HPDE6-E6E7 (cell line): ENCODE measurements around the gene CXCL8.
"Not testable (repeated sequence)": the region's sequence is repeated elsewhere in the genome, so short reads cannot be mapped to it uniquely, and the experiment has no call there.

Source experiments
- DNase-seq: peaks from one replicate; pipeline ENCODE4 v3.0.0; 2011; ENCODE audit warnings: missing footprints; ENCODE audit errors: extremely low spot score

CXCL8 gene

DNA sequence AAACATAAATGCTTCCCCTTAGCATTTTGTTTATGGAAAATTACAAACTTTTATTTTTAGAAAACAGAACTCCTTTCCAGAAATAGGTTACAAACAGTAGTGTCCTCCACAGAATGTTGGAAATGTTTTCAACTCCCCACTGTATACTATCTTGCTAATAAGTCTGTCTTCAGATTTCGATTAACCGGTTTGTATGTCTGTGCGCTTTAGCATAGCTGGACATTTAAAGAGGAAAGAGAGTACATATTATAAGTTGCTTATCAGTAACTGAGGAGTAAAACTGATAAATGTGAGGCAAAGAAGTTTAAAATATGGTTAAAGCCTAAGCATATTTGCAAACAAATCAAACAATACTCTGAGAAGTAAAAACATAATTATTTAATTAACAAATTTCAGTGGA lies 3.4 kb downstream of the CXCL8 start:
- no peak for DNase-seq

DNA sequence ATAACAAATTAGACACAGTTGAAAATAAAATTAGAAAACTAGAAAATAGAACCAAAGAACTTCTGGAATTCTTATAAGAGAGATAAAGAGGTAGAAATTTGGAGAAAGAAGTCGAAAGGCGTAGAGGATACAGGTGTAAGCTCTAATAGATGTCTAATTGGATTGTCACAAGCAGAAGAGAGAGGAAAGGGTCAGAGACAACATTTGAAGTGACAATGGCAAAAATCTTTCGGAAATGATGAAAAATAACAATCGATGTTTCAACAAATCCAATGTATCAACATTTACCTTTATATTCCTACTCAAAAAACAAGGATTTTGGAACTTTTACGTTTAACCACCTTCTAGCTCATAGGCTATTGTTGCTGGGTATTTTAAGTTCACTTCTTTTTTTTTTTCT lies 3.8 kb downstream of the CXCL8 start:
- no peak for DNase-seq

DNA sequence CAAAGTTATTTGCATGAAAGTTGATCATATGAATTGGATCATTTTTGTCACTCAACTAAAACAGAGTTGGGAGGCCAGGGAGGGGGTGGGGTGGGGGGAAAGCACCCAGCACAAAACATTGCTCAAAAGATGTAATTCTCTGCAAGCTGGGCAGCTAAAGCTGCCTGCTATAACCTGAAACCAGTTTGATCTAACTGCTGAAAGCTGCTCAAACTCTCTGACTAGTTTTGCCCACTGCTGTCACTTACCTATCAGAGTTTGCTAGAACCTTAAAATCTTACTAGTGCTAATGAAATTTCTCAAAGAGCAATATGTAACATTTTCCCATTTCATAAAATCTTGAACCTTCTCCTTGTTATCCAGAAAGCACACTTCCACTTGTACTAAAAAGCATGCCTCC lies 10.4 kb downstream of the CXCL8 start:
- no peak for DNase-seq

DNA sequence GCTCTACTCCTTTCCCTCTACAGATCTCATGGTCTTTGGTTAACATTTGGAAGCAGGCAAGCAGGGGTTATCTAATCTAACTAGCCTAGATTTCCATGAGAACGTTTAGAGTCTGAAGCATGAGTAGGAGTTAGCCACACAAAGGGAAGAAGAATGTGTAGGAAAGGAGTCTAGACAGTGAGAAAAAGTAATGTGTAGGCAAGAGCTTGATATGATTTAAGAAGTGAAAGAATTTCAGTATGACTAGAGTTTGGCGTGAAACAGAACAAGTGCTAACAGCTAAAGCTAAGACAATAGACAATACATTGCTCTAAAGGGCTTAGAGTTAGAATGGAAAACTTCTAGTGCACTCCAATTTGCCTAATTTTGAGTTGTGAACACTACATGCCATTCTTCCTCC lies 10.8 kb downstream of the CXCL8 start:
- DNase-seq: no peak

DNA sequence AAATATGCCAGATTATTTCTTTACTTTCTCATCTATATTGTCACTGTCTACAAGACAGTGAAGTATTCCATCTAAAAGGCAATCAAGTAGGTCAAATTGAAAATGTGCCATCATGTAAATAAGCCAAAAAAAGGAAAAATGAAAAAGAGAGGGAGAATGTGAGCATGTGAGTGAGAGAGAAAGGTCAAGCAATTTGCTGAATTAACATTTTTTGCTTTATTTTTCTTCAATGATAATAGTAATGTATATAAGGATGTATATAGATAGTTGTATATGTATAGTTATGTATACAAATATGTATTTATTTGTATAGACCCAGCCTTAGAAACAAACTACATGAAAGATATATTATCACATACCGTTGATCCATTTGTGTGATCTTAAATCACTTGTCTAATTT lies 11.5 kb downstream of the CXCL8 start:
- DNase-seq: no peak

DNA sequence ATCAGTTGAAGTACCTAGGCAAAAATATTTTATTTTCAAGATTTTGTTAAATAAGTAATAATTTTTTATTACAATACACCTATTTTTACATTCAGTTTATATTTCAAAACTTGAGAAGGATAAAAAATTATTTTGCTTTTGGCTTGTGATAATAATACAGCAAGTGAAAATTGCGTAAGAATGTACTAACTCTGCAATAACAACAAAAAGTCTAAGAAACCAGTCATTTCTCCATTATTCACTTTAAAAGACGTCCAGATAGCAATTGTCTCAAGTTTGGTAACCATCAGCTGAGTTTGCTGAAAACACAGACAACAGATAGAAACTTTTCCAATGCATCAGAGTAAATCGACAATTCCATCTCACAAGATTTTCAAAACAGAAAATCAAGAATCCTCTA lies 12.1 kb downstream of the CXCL8 start:
- no peak for DNase-seq

DNA sequence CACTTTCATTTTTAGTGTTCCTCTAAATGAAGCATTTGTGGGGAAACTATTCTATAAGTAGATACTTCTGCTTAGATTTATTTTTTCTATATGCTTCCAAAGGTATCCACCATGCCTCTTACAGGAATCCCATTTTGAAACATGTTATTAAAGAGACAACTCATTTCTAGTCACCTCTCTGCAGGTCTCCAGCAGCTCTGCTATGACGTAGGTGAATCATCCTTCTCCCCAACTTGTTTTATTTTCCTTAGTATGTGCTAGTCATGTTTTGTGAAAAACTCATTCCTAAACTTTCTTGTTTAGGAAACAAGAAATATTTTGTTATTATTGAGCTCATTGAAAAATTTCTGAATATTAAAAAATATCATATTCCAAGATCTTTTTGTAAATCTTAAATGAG lies 12.8 kb downstream of the CXCL8 start:
- no peak for DNase-seq

DNA sequence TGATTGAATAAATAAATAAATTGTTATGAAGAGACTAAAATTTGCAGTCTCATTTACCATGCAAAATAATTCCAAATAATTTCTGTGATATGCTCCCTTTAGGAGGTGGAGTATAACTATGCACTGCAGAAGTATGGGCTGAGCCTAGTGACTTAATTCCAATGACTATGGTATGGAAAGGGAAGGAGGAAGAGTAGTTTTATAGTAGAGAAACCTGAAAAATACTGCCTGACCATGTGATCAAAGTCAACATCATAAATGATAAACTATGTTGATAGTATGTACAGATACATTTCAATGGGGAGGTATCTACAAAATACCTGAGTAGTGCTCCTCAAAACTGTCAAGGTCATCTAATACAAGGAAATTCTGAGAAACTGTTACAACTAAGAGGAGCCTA lies 14.6 kb downstream of the CXCL8 start:
- no peak for DNase-seq

DNA sequence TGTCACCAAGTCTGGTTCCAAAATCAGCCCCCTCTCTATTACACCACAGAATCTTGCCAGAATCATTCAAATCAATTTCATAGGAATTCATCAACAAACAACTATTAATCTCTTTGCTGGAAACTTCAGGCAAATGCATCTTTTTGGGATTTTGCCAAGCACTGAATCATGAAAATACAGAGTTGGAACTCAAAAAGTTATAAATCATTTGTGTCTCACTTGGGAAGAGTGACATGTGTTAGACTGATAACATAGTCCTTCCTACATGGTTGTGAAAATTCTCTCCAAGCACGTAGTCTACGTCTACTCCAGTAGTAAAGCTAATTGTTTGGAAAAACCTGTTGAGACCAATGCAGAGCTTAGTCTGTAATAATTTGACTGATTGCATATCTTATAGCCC lies 19.0 kb downstream of the CXCL8 start:
- DNase-seq: no peak

DNA sequence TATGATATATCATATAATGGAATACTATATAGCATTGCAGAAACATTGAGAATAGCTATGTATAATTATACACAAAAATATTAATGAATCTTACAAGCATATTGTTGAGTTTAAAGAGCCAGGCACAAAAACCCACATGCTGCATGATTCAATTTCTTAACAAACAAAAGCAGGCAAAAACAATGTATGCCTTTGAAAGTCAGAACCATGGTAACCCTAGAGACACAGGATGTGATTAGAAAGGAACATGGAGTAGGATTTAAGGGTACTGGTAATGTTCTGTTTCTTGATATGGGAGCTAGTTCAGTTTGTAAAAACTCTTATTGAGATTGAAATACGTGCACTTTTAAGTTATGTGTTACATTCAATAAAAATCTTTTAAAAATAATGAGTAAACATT lies 21.5 kb downstream of the CXCL8 start:
- no peak for DNase-seq

DNA sequence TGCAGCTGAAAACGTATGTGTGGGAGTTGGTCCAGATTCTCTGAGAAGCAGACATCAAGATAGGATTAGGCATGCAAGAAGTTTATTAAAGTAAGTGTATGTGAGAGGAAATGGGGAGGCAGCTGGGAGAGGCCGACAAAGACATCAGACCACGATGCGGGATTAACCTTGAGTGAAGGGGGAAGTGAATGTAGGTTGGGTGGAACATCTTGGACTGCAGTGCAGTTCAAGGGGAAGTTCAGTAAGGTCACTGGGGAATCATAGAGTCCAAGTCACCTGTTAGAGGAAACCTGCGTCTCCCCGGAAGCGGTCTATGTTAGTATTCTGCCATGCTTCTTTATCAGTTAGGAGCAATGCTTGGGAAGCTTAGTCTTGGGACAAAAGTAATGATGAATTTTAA lies 22.0 kb downstream of the CXCL8 start:
- DNase-seq: no peak

DNA sequence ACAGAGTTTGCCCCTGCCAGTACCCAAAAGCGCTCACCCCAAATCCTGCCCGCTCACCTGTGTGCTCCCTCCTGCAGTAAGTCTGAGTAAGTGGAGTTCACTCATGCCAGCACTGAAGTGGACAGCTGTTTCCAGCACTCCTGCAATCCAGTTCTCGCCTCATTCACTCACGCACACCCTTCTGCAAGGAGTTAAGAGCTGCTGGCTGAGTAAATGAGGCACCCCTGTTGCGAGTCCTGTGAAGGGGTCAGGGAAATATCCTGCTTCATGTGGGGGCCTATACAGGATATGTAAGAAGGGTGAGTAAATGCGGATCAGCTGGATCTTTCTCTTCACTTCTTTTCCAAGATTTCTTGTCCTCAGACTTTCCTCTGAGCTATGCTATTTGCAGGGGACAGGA lies 23.5 kb downstream of the CXCL8 start:
- no peak for DNase-seq

DNA sequence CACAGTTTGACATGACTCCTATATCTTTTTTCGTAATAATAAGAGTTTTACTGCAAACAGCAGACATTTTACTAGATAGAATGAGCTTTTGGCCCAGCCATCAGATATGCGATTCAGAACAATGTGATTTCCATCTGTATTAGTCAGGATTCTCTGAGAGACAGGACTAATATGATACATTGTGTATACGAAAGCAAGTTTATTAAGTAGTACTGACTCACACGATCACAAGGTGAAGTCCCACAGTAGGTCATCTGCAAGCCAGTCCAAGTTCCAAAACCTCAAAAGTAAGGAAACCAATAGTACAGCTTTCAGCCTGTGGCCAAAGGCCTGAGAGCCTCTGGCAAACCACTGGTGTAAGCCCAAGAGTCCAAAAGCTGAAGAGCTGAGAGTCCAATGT lies 24.1 kb downstream of the CXCL8 start:
- DNase-seq: no peak

DNA sequence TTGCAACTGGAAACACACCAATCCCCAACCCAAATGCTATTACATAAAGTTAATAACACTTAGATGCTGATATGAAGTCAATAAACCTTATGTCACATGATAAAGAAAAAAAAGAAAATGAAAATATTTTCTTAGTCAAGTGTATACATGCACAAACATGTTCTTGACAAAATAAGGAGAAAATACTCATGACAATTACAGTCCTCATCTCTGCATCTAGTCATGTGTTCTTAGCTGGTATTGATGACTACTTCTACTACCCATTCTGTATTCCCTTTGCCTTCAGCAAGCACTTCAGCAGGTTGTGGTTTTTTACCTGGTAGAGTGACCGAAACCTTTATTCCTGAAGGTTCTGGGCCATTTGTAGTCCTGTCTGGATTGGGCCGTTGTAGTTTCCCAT lies 24.9 kb downstream of the CXCL8 start:
- no peak for DNase-seq

DNA sequence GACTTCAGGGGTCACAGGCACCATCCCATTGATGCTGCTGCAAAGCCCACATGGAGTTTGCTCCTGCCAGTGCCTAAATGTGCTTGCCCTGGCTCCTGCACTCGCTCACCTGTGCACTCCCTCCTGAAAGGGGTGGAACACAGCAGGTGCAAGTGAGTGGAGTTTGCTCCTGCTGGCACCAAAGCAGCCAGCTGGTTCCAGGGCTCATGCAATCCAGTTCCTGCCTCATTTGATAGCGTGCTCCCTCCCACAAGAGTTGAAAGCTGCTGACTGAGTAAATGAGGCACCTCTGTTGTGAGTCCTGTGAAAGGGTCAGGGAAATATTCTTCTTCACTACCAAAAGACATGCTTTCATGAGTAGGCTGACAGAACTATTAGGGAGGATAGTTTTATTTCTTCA lies 30.5 kb downstream of the CXCL8 start:
- no peak for DNase-seq

DNA sequence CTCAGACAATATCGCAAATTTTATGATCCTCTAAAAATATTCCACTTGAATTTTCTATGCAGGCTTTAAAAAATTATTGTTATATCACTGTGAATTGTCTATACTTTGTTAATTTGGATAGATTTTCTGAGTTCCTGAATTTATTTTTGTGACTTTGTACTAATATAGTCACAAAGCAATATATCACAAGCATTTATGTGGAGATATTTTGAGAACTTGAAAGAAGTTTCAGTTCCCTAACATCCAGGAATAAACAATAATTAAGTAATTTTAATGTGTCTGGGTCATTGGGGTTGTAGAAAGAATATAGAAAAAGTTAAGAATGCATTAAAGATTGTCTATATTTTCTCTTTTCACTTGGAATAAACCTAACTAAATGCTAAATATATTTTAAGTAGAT lies 32.0 kb downstream of the CXCL8 start:
- DNase-seq: no peak

DNA sequence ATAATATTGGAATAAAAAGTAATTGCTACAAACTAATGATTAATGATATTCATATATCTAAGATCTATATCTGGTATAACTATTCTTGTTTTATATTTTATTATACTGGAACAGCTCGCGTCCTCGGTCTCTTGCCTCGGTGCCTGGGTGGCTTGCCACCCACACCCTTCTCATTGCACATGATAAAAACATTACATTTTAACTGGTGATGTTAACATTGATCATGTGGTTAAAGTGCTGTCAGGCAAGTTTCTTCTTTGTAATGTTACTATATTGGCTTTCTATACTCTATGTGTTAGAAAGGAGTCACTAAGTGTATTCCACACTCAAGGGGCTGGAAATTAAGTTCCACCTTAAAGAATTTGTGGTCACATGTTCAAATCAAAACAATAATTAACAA lies 34.0 kb downstream of the CXCL8 start:
- not testable (repeated sequence) for DNase-seq

DNA sequence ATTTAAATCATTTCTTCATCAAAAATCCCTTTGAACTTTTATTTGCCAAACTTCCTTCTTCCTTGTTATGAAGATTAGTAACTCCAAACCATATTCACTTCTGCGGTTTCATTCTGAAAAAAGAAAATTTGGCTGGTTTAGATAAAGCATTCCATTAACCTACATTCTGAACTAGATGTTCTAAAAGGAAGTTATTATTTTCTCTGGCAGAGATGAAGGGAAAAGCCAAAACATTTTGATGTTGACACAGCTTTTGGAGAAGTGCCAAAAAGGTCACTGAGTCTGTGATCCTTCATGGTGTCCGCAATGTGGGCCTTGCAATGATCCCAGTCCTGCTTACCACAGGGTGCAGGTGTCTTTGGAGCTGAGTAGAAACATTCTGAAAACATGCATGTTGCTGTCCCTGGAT lies 36.0 kb downstream of the CXCL8 start:
- DNase-seq: no peak

DNA sequence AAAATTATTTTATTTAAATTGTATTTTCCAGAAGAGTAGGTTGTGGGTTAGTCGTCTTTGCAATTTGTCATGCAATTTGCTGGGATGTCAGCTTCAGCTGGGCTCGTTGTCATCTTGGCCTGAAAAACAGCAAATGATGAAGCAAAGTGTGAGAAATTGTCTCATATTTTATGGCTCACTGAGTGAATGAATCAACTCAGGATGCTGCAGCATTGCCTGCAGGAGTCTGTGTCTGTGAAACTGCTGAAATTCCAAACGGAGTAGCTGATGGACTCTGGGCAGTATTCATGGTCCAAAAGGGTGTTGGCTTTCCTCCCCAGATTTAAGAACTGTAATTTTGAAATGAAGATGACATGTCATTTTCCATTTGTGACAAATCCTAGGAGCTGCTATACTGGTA lies 37.2 kb downstream of the CXCL8 start:
- DNase-seq: no peak

DNA sequence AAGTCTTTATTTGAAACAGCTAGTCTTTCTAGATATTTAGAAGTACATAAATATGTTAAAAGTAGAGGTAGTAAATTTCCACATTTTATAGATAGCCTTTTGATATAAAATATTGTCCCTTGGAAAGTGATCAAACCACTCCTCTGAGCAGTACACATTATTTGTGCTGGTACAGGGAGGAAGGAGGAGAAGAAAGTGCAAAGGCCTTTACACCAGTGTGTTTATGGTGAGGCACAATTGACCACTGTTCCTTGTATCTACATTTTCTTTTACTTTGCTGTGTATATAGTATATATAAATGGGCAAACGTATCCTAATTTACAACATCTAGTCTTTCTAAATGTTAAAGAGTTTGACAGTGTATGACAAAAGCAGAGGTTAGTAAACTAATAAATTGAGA lies 39.9 kb downstream of the CXCL8 start:
- DNase-seq: no peak

DNA sequence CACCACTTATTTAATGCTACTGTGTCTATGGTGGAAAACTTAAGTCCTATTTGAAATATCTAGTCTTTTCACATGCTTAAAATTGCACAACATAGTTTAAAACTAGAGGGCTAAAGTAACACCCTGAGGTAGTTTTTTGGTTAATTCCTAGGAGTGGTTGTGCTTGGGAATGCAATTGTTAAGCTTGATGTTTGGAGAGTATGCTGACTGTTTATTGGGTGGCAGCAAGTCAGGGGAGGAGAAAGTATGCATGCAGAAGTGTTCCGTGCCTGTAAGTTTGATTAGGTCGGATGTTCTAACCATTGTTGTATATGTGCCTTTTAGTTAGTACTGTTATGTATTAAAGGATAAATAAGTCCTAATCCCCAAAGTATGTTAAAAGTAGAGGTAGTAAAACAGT lies 40.5 kb downstream of the CXCL8 start:
- DNase-seq: no peak

DNA sequence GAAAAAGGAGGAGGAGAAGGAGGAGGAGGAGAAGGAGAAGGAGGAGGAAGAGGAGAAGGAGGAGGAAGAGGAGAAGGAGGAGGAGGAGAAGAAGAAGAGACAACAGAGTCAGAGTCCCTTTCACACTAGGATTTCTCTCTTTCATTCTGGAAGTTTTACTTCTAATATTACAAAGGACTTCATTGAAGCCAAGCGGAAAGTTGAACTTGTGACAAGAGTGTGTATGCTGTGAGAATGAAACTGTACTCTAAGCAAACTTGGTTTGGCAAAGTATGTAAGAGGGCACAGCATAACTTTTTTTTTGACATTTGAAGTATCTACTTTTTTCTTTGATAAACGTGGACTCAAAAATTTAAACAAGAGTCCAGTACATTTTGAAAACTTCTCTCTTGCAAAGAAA lies 48.0 kb downstream of the CXCL8 start:
- no peak for DNase-seq
